ENCODE measurements around the gene MRPL16. TPM values are rescaled to one million over a fixed set of nuclear protein-coding genes. Genes with fewer than 3 reads are reported as not detected.

Gene MRPL16
- total RNA-seq, 1 donor from 2014 or later, result 42.6 TPM

DNA sequence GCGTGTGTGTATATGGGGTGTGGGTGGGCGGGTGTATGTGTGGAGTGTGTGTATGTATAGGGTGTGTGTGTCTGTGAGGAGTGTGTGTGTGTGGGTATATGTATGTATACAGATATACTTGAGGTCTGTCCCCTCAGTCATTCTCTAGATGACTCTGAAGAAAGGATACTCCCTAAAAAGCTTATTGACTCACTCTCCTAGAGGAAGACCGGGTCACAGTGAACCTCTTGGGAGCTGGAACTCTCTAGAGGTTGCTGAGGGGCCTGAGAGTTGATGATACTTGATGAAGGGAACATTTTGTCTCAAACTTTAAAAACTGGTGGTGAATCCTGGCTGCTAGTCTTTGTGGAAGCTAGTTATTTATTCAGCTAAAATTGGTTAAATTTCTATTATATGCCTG lies 40.3 kb downstream of the MRPL16 start:
- no peak for DNase-seq

DNA sequence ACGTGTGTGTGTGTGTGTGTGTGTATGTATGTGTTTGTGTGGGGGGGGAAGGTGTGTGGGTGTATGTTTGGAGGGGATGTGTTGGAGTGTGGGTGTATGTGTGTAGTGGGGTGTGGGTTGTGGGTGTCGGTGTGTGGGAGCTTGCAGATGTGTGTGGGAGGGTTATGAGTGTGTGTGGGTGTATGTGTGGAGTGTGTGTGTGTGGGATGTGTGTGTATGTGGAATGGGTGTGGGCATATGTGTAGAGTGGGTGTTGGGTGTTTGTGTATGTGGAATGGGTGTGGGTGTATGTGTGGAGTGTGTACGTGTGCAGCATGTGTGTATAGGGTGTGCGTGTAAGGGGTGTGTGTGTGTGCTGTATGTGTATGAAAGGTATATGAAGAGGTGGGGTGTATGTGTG lies 40.8 kb downstream of the MRPL16 start:
- no peak for DNase-seq

DNA sequence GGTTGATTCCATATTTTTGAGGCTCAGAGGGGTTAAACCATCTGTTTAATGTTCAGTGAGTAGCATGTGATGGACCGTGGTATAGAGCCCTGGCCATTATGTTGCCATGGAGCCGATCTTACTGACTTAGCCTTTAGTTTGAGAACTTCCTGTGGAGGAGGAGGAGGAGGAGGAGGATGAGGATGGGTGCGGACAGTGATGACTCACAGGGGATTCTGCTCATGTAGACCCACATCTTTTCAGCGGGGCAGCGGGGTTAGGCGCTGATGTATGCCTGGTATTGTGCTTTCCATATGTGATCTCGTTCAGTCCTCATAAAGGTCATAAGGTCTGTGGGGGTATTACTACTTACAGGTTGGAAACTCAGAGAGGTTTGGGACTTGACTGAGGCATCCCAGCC lies 41.5 kb downstream of the MRPL16 start:
- no peak for DNase-seq

DNA sequence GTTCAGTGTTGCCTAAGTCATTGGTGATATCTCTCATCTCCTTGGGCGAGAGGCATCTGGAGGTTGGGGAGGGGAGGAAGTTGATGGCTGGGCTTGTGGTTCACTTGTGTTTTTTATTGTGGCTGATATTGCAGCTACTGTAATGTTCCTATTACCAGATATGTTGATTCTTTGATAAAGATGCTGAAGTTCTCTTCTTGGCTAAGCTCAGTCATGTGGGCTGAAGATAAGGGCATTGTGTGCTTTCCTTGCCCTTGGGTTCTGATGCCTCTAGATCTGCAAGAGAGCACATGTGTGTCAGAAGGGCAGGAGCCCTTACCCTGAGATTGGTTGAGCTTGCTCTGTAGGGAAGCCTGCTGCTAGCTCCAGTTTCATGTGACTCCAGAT lies 43.4 kb downstream of the MRPL16 start:
- no peak for DNase-seq

DNA sequence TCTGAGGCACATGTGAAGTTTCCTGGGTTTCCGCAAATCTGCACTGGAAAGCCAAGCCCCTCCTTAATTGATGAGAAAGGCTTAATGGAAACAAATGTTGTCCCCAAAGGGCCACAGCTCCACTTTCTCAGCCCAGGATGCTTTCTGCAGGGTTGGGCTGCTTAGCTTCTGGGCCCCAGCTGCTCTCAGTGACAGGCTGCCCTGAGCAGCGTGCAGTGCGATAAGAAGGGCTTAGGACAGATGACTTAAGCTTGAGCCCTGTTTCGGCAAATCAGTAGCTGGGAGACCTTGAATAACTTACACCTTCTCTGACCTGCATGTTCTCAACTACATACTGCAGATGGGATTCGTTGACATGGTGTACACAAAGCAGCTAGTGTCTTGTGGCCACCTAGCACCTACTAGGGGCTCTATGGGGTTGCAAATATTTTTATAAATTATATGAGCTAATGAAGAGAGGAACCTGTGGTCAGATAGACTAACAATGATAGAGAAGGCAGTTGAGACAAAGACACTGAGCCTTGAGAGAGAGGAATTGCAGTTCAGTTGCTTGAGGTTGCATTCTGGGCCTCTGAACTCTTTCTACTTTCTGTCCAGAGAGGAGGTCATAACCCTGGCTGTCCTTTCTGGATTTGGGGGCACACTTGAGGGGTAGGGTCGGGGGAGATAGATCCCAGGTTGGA lies 43.9 kb downstream of the MRPL16 start:
- no peak for DNase-seq

DNA sequence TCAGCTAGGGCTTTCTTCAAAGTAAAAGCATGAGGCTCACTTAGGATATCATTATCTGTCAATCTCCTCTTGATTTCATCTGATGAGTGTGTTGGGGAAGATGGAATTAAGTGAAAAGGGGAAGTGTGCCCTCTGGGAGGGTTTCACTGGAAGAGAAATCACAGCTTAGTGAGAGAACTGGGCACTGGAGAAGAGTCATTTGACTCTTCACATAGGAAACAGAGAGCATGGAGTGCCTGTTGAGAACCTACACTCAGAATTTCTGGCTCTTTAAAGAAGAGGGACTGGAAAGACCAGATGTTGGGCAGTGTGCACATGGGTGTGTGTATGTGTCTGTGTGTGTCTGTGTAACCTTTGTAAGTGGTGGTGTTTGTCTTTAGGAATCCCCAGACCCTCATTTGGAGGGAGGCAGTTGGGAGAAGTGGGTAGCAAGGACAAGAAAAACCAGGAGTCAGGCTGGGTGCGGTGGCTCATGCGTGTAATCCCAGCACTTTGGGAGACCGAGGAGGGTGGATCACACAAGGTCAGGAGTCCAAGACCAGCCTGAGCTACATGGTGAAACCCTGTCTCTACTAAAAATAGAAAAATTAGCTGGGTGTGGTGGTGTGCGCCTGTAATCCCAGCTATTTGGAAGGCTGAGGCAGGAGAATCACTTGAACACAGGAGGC lies 45.4 kb downstream of the MRPL16 start:
- peak; percentile 5 for DNase-seq

DNA sequence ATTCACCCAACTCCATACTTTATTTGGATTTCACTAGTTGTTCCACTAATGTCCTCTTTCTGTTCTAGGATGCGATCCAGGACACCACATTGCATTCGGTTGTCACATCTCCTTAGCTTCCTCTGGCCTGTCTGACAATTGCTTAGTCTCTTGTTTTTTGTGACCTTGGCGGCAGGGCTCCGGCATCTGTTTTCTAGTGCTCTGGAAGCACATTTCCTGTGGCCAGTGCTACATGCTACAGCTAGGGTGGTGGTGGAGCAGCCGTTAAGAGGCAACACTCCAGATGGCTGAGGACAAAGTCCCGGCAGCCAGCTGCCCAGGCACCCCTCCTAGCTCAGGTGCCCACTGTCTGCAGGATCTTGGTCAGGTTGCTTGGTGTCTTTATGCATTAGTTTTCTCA lies 48.6 kb downstream of the MRPL16 start:
- DNase-seq, result no peak

DNA sequence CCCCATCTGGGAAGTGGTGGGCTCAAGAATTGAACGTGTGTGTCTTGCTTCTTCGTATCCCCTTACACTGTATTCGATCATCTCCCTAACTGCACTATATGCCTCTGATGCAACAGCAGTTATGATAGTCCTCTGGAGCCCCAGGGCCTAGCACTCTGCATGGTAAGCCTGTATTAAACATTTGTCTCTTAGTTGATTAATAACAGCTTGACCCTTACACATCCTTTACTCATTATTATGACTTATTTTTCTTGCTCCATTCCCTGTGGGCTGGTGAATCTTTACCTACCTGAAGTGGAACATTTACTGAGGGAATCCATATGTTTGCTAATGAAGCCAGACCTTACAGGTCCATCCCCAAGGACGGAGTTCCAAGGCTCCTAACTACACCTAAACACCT lies 49.8 kb downstream of the MRPL16 start:
- DNase-seq, result no peak

DNA sequence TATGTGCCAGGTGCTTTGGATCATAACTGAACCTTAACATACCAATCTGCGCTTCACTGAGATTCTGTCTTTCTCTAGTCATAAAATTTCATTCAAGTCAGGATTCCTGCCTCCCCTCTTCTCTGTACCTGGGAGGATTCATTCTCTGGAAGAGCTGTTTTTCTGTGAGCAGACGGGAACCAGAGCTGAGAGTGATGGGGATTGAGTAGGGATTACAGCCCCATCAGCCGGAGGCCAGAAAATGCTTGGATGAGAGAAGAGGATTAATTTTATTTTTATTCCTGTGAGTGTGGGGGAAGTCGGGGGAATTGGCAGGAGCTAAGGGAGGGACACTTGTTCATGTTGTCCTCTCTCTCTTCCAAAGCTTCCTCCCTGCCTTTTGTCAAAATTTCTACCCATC lies 50.7 kb downstream of the MRPL16 start:
- DNase-seq, result no peak

DNA sequence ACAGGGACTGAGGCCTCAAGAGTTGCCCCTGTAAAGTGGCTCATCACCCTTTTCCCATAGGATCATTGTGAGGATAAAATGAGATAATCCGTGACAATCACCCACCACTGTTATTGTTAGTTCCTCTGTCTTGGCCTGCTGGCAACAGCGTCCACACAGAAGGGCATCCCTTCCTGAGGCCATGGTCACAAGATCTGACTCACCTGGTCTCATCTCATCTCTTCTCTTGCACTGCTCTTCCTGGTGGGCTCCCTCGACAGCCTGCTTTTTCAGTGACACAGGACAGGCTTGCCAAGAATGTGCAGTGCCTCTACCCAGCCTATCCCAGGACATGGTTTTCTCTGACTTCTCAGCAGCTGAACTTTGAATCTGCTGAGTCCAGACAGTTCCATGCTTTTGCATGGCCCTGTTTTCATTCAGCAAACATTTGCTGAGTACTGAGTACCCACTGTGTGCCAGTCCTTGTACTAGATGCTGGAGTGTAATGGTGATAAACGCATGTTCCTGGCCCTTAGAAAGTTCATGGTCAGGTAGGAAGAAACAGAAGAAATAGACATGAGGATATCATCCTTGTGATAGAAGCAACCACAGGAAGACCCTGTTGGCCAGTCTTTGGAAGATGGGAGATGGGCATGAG lies 52.1 kb downstream of the MRPL16 start:
- no peak for DNase-seq

DNA sequence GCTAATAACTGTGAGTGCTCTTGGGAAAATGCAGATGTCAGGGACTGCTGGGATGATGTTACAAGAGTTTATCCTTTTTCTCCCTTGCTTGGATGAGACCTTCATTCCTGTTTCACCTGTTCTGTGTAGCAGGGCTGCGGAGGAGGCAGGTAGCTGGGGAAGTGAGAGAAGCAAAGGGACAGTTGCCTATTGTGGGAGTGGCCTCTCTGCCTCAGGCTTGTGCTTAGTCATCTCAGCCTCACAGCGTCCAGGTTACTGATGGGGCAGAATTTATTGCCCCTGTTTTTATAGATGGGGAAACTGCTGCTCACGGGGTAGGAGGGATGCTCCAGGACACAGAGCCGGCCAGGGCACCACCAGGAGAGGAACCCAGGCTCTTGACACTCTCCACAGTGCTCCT lies 53.7 kb downstream of the MRPL16 start:
- DNase-seq, result no peak

DNA sequence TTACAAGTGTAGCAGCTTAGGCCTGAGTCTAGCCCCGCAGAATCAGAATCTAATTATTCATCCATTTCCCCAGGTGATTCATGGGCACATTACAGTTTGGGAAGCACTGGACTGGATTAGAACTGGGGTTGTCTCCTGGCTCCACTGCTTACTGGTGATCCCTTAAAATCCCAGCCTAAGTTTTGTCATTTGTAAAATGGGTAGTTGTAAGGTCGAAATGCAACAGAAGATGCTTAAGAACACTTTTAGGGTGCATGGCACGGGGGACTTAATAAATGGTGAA lies 54.1 kb downstream of the MRPL16 start:
- DNase-seq, result no peak

Other genes starting within 250 kb of the MRPL16 start
- gene OSBP, start 195.0 kb downstream of the MRPL16 start, total RNA-seq, result 78.6 TPM
- gene PATL1, start 141.7 kb downstream of the MRPL16 start, total RNA-seq, result 10.9 TPM
- gene OR10V1, start 96.9 kb downstream of the MRPL16 start, total RNA-seq, result not detected
- gene STX3, start 55.4 kb downstream of the MRPL16 start, total RNA-seq, result 11.4 TPM
- not detected for gene CBLIF, start 34.7 kb upstream of the MRPL16 start, total RNA-seq
- gene TCN1, start 55.7 kb upstream of the MRPL16 start, total RNA-seq, result 40.5 TPM
- not detected for gene OOSP3, start 68.0 kb upstream of the MRPL16 start, total RNA-seq
- gene OOSP1, start 127.7 kb upstream of the MRPL16 start, total RNA-seq, result not detected
- not detected for gene OOSP4A, start 153.3 kb upstream of the MRPL16 start, total RNA-seq
- gene OOSP4B, start 206.4 kb upstream of the MRPL16 start, total RNA-seq, result not detected
- gene OOSP2, start 229.6 kb upstream of the MRPL16 start, total RNA-seq, result not detected
- 0.62 TPM for gene MS4A3, start 245.9 kb upstream of the MRPL16 start, total RNA-seq

All from tongue (tissue), 2 donors.